Choroid plexus epithelial cell (primary cell): ENCODE measurements around the gene ASCL2.

Source experiments
- DNase-seq: peaks from one replicate; pipeline ENCODE4 v3.0.0-alpha.2; 2010; ENCODE audit warnings: low read depth
- H3K4me3 ChIP-seq: 2 replicates; pipeline ENCODE4 v1.5.1; 2011; ENCODE audit warnings: low read depth, mild to moderate bottlenecking, control low read depth, low read length, moderate library complexity
- TF ChIP-seq, protein P1 (sequence below): conservative IDR thresholded peaks from 2 replicates; pipeline ENCODE4 v1.5.1; 2011; ENCODE audit warnings: low read depth, mild to moderate bottlenecking, control low read depth, inconsistent platforms, low read length, moderate library complexity

Gene ASCL2

DNA sequence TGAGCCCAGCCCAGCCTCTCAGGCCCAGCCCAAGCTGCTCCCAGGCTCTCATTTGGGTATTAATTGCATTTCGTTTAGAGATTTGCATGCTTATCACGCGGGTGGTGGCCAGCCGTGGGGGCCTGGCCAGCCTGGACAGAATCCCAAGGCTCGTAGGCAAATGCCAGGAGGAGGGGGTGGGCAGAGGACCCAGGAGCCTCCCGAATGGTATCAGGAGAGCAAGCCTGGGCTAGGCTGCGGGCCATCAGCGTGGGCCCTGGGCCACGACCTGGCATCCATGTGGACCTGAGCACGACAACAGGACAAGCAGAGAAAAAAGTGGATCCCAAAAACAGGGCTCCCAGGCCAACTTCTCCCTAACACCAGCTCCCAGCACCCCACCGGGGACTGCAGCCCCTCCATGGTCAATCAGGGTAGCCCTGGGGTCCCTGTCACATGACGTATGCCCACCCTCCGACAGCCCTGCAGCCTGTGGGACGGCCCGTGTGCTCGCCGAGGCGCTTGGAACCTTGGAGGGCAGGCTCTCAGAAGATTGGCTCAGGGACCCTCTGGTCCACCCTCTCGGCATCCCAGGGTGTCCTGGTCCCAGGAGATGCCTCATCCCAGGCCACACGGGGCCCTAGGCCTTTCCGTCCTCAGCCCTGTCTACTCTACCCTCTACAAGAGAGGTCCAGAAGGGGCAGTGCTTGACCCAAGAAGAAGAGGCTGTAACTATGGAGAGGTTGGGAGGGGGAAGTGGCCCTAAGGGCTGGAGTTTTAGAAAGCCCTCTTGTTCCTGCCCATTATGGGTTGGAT lies 8.8 kb downstream of the ASCL2 start:
- DNase-seq, result no peak
- TF ChIP-seq, protein P1, sequence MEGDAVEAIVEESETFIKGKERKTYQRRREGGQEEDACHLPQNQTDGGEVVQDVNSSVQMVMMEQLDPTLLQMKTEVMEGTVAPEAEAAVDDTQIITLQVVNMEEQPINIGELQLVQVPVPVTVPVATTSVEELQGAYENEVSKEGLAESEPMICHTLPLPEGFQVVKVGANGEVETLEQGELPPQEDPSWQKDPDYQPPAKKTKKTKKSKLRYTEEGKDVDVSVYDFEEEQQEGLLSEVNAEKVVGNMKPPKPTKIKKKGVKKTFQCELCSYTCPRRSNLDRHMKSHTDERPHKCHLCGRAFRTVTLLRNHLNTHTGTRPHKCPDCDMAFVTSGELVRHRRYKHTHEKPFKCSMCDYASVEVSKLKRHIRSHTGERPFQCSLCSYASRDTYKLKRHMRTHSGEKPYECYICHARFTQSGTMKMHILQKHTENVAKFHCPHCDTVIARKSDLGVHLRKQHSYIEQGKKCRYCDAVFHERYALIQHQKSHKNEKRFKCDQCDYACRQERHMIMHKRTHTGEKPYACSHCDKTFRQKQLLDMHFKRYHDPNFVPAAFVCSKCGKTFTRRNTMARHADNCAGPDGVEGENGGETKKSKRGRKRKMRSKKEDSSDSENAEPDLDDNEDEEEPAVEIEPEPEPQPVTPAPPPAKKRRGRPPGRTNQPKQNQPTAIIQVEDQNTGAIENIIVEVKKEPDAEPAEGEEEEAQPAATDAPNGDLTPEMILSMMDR, result no peak
- no peak overlapping the region for H3K4me3 ChIP-seq

DNA sequence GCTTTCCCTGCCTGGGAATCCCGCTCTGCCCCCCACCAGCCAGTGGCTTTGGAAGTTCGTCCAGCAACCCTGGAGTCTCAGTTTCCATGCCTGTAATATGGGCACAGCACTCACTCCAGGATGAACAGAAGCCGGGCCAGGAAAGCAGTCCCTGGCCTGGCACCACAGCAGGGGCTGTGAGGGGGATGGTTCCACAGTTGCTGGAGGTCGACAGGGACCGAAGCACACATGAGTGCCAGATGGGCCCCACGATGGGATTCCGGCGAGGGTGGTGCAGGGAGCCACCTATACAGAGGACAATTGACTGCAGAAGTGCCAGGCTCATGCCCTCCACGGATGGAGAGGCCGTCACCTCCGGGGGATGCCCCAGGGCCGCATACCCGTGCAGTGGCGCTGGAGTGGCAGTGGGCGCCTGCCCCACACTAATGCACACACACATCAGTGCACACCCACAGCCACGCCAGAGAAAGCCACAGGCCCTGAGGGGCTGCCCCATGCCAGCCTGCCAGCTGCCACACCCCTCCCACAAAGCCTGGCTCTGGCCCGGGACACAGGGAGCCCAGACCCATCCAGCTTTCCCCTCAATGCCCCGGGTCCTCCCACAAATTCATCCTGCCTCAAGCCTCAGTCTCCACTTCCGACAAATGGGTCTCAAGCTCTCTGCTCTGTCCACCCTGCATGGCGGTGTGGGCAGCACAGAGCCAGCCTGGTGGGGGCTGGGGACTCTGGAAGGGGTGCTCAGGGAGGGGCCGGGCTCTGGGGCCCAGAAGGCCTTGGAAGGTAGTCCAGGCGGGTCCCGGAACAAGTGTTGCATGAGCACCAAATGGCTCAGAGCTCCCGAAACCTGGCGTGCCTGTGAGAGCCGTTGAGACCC lies 9.7 kb downstream of the ASCL2 start:
- no peak for DNase-seq
- H3K4me3 ChIP-seq, result no peak overlapping the region
- TF ChIP-seq, protein P1, result no peak

DNA sequence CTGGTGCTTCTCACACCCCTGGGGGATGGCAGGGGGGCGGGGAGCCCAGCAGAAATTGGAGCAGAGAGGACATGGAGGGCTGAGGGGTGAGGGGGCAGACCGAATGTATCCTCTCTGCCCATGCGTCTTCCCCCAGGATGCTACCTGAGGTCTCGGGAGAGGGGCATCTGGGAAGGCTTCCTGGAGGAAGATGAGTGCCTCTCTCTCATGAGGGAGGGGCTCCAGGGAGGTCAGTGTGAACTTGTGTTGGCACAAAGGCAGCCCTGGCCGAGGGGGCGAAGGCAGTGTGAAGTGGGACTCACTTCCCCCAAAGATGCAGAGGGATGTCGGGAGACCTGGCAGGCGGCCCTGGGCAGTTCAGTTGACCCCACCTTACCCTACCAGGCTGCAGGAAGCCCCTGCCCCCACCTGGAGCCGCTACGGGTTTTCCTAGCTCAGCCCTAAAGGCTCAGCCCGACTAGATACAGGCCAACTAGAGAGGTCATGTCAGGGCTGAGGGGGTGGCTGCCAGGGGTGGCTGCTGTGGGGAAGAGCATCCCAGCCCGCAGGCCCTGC lies 10.4 kb downstream of the ASCL2 start:
- no peak overlapping the region for H3K4me3 ChIP-seq
- TF ChIP-seq, protein P1, result no peak
- DNase-seq, result no peak

- H3K4me3 ChIP-seq, result no peak overlapping the region
- TF ChIP-seq, protein P1, result no peak
- no peak for DNase-seq
These were observed 10.9 kb downstream of the ASCL2 start for GRCh38 chr11:2259466-2259830.

GRCh38 chr11:2258501-2259465 lies 11.6 kb downstream of the ASCL2 start:
- H3K4me3 ChIP-seq, result no peak overlapping the region
- TF ChIP-seq, protein P1, result no peak
- no peak for DNase-seq

DNA sequence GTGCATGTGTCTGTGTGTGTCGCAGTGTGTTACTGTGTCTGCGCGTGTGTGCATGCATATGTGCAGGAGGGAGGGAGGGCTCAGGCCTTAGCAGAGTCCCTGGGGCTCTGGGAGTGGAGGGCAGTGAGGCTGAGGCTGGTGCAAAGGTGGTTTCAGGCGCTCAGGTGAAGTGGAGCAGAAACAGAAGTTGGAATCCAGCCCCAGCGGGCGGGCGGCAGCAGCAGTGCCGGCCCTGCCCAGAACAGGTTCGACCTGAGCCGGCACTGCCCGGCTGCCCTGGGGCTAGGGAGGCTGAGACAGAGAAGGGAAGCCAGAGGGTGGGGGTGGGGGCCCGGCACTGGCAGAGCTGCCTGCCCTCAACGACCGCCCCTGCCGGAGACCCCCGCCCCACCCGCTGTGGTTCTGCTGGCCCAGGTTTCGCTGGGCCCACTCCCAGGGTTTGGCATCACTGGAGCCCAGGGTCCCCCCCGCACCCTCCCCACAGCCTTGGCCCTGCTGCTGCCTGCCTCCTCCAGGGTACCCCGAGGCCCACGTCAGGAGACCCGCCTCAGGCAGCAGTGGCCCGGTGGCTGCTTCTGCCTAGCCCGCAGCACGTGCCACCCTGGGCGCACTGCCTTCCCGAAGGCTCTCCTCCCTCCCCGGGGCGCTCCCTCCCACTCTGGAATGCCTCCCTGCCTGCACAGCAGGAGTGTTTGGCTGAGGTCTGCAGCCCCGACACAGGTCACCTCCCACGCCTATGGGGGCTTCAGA lies 13.3 kb downstream of the ASCL2 start:
- H3K4me3 ChIP-seq, result no peak overlapping the region
- DNase-seq, result no peak
- TF ChIP-seq, protein P1, result no peak
